ENCODE measurements around the gene SOD3.

The SOD3 gene

GRCh38 chr4:24808261-24808660 lies 12.9 kb downstream of the SOD3 start:
- TF ChIP-seq CTCF (IDR thresholded peaks at IDR 0.05; ENCODE audit: low read length, missing control alignments), result no peak
- DNase-seq (ENCODE audit: low read depth), result no peak
- no peak overlapping the region for H3K4me3 ChIP-seq (replicated peaks; ENCODE audit: low read depth, low read length)

GRCh38 chr4:24808955-24809354 lies 13.6 kb downstream of the SOD3 start:
- TF ChIP-seq CTCF (IDR thresholded peaks at IDR 0.05; ENCODE audit: low read length, missing control alignments), result no peak
- DNase-seq (ENCODE audit: low read depth), result no peak
- H3K4me3 ChIP-seq (replicated peaks; ENCODE audit: low read depth, low read length), result no peak overlapping the region

GRCh38 chr4:24809376-24809775 lies 14.0 kb downstream of the SOD3 start:
- DNase-seq (ENCODE audit: low read depth), result no peak
- no peak overlapping the region for H3K4me3 ChIP-seq (replicated peaks; ENCODE audit: low read depth, low read length)
- peak; percentile 12 for TF ChIP-seq CTCF (IDR thresholded peaks at IDR 0.05; ENCODE audit: low read length, missing control alignments)

GRCh38 chr4:24809815-24810405 lies 14.5 kb downstream of the SOD3 start:
- no peak overlapping the region for H3K4me3 ChIP-seq (replicated peaks; ENCODE audit: low read depth, low read length)
- TF ChIP-seq CTCF (IDR thresholded peaks at IDR 0.05; ENCODE audit: low read length, missing control alignments), result no peak
- DNase-seq (ENCODE audit: low read depth), result peak; percentile 27

GRCh38 chr4:24810871-24811631 lies 15.7 kb downstream of the SOD3 start:
- no peak for TF ChIP-seq CTCF (IDR thresholded peaks at IDR 0.05; ENCODE audit: low read length, missing control alignments)

GRCh38 chr4:24813732-24814131 lies 18.4 kb downstream of the SOD3 start:
- no peak overlapping the region for H3K4me3 ChIP-seq (replicated peaks; ENCODE audit: low read depth, low read length)
- no peak for TF ChIP-seq CTCF (IDR thresholded peaks at IDR 0.05; ENCODE audit: low read length, missing control alignments)
- no peak for DNase-seq (ENCODE audit: low read depth)

More at GRCh38 chr4:24810871-24811631, 15.7 kb downstream of the SOD3 start:
- no peak overlapping the region for H3K4me3 ChIP-seq (replicated peaks; ENCODE audit: low read depth, low read length)
- no peak for DNase-seq (ENCODE audit: low read depth)

All from fibroblast of pulmonary artery (primary cell).